ENCODE data around the gene TRAF7.
"Not testable (repeated sequence)": the region's sequence is repeated elsewhere in the genome, so short reads cannot be mapped to it uniquely, and the experiment has no call there.

Gene TRAF7

DNA sequence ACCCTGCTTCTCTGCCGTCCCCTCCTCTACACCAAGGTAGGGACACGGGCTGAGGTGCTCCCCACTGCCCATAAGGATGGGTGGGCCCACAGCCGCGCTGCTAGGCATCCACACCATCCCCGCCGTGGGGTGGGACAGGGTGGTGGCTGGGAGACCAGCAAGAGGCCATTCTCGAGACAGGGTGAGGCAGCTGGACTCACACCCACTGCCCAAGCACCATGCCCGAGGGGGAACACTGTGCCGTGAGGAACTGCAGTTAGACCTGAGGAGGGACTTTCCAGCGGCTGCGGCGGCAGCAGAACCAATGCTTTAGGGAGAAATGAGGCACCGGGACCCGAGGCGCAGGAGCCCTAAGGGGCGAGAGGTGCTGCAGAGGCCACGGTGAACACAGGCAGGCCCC, 33.2 kb upstream of the TRAF7 start:
- DNase-seq (ENCODE audit: low read depth in 2 of 2): no peak

DNA sequence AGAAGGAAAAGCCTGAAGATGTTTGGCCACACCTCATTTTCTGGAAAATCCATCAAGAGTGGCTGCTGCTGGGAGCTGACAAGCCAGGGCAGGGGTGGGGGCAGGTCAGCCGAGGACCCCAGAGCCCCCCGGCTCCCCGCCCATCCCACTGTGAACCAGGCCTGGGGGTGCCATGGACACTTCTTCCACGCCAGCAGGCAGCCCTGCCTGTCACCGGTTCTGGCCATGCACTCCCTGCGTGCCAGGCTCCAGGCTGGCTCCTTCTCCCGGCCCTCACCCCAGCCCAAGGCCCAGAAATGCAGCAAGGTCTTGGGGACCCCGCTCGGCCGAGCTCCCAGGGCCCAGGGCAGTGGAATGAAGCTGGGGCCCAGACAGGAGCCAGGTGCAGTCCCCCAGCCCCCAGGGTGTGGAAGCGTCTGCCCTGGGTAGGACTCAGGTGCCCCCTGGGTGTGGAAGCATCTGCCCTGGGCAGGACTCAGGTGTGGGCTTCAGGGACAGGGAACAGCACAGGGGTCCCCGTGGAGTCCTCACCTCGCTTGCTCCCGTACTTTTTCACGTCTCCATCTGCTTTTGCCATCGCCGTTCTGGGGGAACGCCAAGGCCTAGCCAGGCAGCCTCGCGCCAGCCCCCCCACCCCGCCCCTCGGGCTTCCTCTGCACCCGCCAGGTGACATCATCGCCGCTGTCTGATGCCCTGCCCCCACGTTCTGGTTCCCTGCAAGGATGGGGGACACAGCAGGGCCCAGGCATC, 32.5 kb upstream of the TRAF7 start:
- DNase-seq (ENCODE audit: low read depth in 2 of 2): not testable (repeated sequence)

DNA sequence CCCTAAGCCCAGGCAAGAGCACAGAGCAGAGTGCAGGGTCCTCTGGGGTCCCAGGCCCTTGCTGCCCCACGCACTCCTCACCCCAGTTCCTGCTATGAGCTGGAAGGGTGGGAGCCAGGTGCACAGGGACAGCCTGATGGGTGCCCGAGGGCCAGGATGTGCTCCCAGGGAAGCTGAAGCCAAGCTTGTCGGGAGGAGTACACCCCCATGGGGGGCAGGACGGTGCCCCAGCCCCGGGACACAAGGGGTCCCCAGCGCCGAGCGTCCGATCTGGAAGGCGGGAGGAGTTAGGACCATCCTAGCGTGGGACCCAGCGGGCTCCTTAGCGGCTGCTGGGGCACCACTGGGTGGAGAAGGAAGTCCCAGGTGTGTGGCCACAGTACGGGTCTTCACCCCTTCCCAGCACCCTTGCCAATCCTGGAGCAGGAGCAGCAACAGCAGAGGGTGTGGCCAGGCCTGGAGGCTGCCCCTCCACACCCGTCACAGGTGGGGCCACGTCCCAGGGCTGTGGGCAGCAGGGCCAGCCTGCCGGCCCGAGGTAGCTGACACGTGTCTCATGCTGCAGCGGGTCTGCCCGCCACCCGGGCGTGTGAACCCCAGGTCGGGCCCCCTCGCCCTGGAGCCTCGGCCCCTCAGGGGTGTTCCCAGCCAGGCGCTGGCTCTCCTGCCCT, 31.7 kb upstream of the TRAF7 start:
- not testable (repeated sequence) for DNase-seq (ENCODE audit: low read depth in 2 of 2)

DNA sequence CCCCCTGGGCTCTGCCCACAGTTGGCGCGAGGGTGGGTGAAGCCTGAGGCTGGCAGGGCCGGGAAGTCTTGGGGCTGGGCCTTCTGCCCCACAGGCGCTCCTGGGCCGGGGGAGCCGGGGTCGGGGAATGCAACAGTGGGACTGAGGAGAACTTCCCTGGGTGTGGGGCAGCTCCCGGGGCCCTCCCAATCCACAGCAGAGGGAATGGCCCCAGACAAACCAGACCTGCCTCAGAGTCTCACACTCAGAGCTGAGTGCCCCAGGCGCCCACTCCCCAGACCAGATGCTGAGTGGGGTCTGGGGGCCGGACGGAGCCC, 31.2 kb upstream of the TRAF7 start:
- DNase-seq (ENCODE audit: low read depth in 2 of 2): not testable (repeated sequence)

DNA sequence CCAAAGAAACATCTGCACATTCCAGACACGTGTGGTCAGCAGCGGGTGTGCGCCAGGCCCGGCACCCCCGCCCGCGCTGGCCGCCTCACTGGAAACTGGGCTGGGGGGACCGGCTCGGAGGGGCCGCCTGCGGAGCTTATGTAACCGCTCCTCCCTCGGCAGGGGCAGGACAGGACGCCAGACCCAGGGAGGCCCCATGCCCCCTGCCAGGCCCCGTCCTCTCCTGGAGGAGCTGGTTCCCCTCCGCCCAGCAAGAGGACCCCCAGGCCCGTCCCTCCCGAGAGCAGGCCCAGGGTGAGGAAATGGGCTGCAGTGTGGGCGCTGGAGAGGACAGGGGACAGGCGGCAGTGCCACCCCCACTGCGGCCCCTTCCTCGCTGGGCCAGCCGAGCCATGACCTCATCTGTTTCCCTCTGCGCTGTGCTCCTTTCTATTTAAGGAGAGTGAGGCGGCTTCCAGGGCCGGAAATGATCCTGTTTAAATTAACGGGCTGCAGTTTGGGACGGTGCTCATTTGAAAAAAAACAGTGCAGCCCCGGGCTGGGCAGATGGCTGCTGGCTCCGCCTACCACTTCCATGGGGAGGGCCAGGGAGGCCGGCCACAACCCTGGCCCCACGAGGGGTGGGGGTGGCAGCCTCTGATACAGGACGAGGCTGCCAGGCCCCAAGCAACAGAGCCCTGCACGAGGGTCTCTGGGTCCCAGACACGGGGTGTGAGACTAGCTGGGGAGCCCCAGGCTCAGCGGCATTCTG, 30.7 kb upstream of the TRAF7 start:
- not testable (repeated sequence) for DNase-seq (ENCODE audit: low read depth in 2 of 2)

DNA sequence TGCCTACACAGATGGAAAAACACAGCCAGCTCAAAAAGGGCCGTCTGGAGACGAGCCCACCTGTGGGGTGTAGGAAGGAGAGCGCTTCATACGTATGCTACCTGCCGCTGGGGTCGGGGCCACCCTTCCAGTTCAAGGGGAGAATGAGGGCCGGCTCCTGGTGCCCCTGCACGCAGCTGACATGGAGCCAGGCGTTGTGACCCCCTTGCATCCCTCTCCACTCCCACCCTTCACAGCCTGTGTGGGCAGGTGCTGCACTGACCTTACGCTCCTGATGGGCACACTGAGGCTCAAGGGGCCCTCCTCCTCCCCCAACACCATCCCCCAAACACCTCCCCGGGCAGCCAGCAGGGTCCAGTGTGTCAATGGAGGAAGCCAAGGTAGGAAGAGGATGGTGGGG, 30.0 kb upstream of the TRAF7 start:
- DNase-seq (ENCODE audit: low read depth in 2 of 2): not testable (repeated sequence)

DNA sequence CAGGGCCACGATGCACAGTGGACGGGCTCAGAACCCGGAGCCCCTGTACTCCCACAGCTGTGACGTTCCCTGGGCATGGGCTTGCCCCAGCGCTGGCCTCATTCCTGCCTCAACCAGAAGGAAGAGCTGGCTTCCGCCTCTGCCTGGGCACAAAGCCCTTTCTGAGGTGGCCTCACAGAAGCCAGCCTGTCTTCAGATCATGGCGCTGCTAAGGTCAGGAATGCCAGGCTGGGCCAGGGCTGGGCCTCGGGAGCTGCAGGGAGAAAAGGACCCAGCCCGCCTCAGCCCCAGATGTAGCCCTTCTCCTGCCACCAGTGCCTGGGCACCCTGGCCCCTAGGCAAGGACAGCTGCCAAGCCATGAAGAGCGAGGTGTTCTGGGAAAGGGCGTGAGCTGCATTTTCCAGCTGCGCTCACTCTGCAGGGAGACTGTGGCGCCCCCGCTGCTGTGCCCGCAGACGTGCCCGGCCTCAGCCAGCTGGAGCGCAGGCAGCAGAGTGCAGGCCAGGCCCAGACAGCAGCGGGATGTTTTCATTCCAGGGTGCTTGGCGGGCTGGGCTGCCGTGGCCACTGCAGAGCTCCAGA, 29.3 kb upstream of the TRAF7 start:
- not testable (repeated sequence) for DNase-seq (ENCODE audit: low read depth in 2 of 2)

DNA sequence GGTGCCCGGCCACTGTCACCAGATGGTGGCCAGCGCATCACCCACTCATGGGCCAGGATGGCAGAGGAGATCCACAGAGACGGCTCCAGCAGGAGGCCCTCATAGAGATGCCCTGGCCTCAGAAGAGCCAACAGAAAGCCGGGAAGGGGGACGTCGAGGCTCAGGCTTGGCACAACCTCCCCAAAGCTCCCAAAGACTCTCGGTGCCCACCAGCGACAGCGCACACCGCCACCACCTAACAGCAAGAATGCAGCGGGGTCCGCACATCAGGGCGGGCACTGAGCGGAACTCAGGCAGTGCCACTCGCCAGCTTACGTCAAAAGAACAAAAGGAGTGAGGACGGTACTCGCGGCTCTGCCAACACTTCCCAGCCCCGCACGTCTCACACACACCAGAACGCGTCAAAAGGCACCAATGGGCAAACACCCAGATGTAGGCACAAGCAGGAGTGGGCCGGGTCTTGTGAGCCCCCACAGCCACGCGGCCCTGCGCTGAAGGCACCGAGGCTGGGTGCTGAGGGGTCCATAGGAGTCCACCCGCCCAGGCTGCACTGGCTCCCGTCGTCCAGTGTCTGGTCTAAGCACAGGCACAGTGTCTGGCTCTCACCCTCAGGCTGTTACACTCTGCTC, 28.5 kb upstream of the TRAF7 start:
- not testable (repeated sequence) for DNase-seq (ENCODE audit: low read depth in 2 of 2)

DNA sequence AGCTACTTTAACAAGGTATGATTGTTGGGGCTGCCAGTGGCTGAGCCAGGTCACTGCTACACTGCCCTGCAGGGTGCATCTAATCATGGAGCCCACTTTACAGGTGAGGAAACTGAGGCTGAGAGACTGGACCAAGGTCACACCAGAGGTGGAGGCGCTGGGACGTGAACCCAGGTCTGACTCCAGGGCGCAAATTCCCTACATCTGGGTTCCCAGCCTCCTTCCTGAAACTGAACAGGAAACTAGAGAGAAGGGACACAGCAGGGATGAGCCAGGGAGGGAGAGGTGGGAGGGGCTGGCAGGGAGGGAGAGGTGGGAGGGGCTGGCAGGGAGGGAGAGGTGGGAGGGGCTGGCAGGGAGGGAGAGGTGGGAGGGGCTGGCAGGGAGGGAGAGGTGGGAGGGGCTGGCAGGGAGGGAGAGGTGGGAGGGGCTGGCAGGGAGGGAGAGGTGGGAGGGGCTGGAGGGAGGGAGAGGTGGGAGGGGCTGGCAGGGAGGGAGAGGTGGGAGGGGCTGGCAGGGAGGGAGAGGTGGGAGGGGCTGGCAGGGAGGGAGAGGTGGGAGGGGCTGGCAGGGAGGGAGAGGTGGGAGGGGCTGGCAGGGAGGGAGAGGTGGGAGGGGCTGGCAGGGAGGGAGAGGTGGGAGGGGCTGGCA, 27.8 kb upstream of the TRAF7 start:
- not testable (repeated sequence) for DNase-seq (ENCODE audit: low read depth in 2 of 2)

DNA sequence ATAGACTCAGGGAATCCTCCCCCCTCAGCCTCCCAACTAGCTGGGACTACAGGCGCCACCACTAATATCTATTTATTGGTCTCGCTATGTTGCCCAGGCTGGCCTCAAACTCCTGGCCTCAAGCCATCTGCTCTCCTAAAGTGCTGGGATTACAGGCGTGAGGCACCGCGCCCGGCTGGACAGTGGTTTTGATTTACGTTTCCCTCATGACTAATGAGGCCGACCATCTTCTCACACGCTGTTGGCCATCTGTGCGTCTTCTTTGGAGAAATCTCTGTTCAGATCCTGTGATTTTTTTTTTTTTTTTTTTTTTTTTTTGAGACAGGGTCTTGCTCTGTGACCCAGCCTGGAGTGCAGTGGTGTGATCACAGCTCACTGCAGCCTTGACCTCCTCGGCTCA, 26.3 kb upstream of the TRAF7 start:
- not testable (repeated sequence) for DNase-seq (ENCODE audit: low read depth in 2 of 2)

DNA sequence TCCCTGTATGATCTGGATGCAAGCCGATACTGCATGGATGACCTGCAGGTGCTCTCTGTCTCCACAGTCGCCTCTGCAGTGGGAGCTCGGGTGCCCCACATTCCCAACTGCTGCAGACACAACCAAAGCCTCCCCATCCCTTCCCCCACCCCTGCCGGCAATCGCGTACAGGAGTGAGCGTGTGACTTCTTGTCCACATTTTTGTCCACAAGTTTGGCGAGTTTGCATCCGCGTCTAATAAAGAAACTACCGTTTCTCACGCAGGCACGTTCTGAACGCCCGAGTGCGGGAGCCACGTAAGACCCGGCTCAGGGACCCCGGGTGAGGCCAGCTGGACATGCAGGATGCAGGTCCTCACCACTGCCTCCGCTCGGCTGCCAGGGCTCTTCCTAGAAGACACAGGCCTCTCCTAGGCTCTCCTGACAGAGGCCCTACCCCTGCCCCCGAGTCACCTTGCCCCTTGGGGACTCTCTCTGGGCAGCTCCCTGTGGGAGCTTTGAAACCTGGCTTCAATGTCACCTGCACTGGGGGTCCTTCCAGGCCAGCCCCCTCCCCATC, 25.6 kb upstream of the TRAF7 start:
- not testable (repeated sequence) for DNase-seq (ENCODE audit: low read depth in 2 of 2)

DNA sequence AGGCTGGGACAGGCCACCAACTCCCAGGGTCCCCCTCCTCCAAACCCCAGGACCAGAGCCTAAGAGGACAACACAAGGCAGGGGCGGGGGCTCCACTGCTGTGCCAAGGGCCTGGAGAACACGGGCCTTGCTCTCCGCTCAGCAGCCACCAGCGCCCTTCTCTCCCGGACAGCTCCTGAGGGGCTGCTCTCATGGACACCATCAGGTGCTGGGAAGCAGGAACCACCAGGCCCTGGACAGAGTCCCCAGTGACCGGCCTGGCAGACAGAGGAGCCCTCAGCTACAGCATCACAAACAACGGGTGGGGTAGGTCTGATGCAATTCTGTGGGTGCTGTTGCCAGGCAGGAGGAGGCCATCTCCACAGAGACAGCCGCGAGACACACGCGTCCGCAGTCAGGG, 21.8 kb upstream of the TRAF7 start:
- not testable (repeated sequence) for DNase-seq (ENCODE audit: low read depth in 2 of 2)

DNA sequence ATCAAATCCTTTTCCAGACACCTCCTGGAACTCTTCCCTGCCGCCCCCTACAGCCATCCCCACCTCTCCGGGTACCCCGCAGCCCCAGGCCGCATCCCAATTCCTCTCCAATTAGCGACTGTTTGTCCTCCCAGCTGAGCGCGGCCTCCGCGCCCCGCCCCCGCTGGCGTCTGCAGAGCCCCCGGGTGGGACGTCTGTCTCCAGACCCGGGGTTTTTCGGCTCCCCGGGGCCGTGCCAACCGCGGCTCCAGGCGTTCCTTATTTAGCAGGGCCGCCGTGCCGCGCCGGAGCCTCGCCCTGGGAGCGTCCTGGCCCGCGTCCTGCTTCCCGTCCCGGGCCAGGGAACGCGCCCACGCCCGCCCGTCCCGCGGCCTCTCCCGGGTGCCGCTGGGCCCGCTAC, 20.5 kb upstream of the TRAF7 start:
- not testable (repeated sequence) for DNase-seq (ENCODE audit: low read depth in 2 of 2)

DNA sequence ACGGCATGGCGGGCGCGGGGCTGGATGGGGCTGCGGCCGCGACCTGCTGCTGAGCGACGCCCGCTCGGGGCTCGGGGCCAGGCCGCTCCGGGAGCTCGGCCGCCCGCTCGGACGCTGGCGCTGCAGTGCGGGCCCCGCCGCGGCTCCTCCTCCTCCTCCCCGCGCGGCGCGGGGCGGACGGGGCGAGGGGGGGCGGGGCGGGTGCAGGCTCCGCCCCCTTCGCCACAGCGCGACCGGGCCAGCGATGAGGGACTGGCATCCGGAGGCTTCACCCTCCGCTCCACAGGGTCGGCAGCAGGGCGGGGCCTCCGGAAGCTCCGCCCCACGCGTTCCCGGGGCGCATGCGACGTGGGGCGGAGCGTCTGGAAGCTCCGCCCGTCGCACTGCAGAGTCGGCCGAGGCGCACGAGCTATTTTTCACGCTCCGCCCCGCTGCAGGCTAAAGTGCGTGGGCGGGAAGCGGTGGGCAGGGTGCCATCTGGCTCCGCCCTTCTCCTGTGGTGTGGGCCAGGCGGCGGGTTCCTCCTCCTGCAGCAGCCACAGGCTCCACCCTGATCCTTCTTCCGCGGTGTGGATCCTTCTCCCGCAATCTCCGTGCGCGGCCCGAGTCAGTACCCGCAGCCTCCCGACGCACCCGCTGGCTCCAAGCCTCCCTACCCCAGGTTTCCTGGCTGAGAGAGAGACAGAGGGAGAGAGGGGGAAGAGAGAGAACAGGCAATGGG, 19.7 kb upstream of the TRAF7 start, which contains the start of gene PKD1:
TSS of gene PKD1 (minus strand) at position 129 of the 721 bp plus-strand sequence. CDS start 209 bp downstream, outside the sequence.
- DNase-seq (ENCODE audit: low read depth in 2 of 2): peak; percentile 98

DNA sequence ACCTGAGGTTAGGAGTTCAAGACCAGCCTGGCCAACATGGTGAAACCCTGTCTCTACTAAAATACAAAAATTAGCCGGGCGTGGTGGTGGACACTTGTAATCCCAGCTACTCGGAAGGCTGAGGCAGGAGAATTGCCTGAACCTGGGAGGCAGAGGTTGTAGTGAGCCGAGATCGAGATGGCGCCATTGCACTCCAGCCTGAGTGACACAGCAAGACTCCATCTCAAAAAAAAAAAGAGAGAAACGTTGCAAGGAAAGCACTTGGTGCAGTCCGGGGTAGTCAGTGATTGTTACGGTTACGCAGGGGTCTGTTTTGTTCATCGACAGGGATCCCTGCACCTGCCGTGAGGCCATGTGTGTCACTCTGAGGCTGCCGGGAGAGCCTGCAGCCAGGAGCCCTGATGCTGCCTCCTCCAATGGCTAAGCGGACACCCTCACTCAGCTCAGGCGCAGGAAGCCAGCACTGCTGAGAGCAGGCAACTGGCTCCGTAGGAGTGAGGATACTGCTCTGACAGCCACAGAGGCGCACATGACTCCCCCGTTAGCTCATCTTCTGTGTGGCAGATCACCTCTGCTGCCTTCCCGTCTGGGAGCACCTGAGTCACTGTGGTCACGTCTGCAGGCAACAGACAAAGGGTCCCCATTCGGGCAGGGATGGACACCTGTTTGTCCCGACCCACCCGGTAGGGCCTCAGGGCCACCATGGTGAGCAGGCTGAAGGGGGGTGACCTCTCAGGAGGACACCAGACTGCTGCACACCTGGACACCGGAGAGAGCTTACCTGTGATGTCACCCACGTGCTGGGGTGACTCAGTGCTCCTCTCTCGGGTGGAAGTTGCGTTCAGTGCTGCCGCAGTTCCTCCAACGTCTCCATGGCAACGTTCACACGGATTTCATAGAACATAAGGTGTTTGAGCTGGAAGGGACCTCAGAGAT, 12.4 kb upstream of the TRAF7 start:
- no peak for DNase-seq (ENCODE audit: low read depth in 2 of 2)

DNA sequence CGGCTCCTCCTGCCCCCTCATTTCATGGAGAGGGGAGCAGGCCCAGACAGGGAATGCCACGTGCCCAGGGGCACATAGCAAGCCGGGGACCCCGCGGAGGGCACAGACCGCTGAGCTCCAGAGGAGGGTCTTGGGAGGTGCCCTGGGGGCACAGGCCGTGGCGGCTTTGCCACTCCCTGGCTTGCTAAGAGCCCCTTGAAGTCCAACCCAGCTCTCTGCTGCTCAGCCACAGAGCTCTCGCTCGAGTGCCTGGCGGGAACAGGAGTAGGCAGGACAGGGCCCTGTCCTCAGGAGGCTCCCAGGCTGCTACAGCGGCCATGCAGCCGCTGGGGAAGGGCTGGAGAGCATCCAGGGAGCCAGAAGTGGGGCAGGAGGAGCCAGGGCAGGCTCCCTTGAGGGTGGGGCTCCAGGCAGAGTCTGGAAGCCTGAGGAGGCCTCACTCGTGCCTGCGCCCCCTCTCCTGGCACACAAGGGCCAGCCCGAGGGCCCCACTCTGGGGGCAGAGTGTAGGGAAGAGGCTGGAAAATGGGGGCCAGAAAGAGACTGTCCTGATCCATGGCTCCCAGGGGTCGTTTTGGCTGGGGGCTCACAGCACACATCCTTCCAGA, 11.6 kb upstream of the TRAF7 start:
- DNase-seq (ENCODE audit: low read depth in 2 of 2): no peak

DNA sequence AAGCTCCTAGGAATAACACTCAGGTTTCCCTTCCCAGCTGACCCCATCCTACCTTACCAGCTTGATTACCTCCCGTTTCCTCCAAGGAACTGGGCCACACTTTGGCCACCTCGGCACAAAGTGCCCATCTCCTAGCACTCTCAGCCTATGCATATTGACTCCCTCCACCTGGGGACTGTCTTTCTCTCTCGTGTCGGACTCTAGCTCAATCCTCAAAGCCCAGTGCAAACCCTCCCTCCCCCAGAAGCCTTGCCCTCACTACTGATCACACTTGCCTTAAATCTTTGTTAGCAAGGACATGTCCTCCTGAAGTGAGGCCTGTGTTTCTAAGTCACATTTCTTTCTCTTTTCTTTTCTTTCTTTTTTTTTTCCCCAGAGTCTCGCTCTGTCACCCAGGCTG, 9.7 kb upstream of the TRAF7 start:
- no peak for DNase-seq (ENCODE audit: low read depth in 2 of 2)

DNA sequence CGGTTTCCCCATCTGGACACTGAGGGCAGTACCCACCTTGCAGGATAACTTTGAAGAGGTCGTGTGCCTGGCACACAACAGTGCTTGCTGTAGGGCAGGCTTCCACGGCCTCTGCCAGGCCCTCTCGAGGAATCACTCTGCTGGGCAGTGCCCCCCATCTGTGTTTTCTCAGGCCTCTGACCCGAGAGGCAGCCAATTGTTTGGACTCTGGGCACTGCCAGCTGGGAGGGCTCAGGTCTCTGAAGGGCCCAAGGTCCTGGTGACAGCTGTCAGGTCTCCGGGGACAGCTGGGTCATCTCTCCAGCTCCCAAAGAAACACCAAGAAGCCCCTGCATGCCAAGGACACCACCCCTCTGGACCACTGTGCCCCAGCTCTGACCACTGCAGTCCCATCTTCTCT, 8.2 kb upstream of the TRAF7 start:
- no peak for DNase-seq (ENCODE audit: low read depth in 2 of 2)
